ENCODE results near the gene KDM2B. TPM values are rescaled to one million over a fixed set of nuclear protein-coding genes. Genes with fewer than 3 reads are reported as not detected.

The KDM2B gene
- total and polyA plus RNA-seq, 2 experiments from 2014 or later = 59.4 to 161 TPM

GRCh38 chr12:121518656-121519055 lies 62.2 kb downstream of the KDM2B start:
- peaks cover 14% of the 10 kb centered on the region for H3K36me3 ChIP-seq (ENCODE audit: insufficient read depth)
- Mint-ChIP-seq H3K4me1 (peaks cover 23% of the 10 kb centered on the region), H3K4me3 (no peak overlapping the region), H3K27me3 (ENCODE audit: insufficient read depth, low read depth, poor library complexity) (peaks cover 17% of the 10 kb centered on the region), H3K36me3 (ENCODE audit: low read depth) (peaks cover 74% of the 10 kb centered on the region), H3K27ac (no peak overlapping the region), H3K9me3 (peaks cover 9% of the 10 kb centered on the region)
- H3K4me1 ChIP-seq (ENCODE audit: insufficient read depth) = peaks cover 13% of the 10 kb centered on the region
- no peaks in the 10 kb centered on the region for H3K9me2 ChIP-seq (ENCODE audit: insufficient read depth)
- peak overlapping the region; percentile 66 for H3K27ac ChIP-seq (ENCODE audit: low read depth)
- TF ChIP-seq NANOG (IDR thresholded peaks at IDR 0.05; ENCODE audit: borderline replicate concordance) (no peak), CREB1 (CRISPR knock-in tag; IDR thresholded peaks at IDR 0.05; ENCODE audit: low read depth) (no peak), ZNF114 (CRISPR knock-in tag; IDR thresholded peaks at IDR 0.05) (no peak), STAT1 (IDR thresholded peaks at IDR 0.05; ENCODE audit: unreplicated experiment) (no peak)
- DNase-seq (ENCODE audit: low spot score) (no peak), ATAC-seq (no peak)
- H3K27me3 ChIP-seq (ENCODE audit: insufficient read depth) = no peaks in the 10 kb centered on the region
- H2AFZ ChIP-seq = no peak overlapping the region
- peaks cover 18% of the 10 kb centered on the region for H4K20me1 ChIP-seq (replicated peaks; ENCODE audit: insufficient read depth)
- H3K4me3 ChIP-seq = no peak overlapping the region
- H3K4me2 ChIP-seq = no peak overlapping the region
- H3F3A ChIP-seq (replicated peaks; ENCODE audit: low read depth) = peaks cover 15% of the 10 kb centered on the region; the same call in 1 of the 2 replicates
- H3K79me2 ChIP-seq (replicated peaks; ENCODE audit: insufficient read depth) = peaks cover 34% of the 10 kb centered on the region

GRCh38 chr12:121516437-121517011 lies 64.3 kb downstream of the KDM2B start:
- Histone ChIP-seq H3K27me3 (ENCODE audit: insufficient read depth) (no peaks in the 10 kb centered on the region), H3K4me2 (no peak overlapping the region), H3K27ac (ENCODE audit: low read depth) (peak overlapping the region; percentile 90; the same call in 1 of the 2 replicates), H4K20me1 (replicated peaks; ENCODE audit: insufficient read depth) (peaks cover 23% of the 10 kb centered on the region), H2AFZ (no peak overlapping the region), H3K4me3 (no peak overlapping the region), H3K4me1 (ENCODE audit: insufficient read depth) (peaks cover 13% of the 10 kb centered on the region), H3F3A (replicated peaks; ENCODE audit: low read depth) (peaks cover 15% of the 10 kb centered on the region; the same call in 1 of the 2 replicates), H3K9me2 (ENCODE audit: insufficient read depth) (no peaks in the 10 kb centered on the region), H3K79me2 (replicated peaks; ENCODE audit: insufficient read depth) (peaks cover 21% of the 10 kb centered on the region), H3K36me3 (ENCODE audit: insufficient read depth) (peaks cover 17% of the 10 kb centered on the region)
- peaks cover 9% of the 10 kb centered on the region for H3K9me3 Mint-ChIP-seq
- no peak overlapping the region for H3K27ac Mint-ChIP-seq
- H3K4me3 Mint-ChIP-seq = no peak overlapping the region; the same call in 2 of the 3 replicates
- peaks cover 85% of the 10 kb centered on the region for H3K36me3 Mint-ChIP-seq (ENCODE audit: low read depth)
- no peak for DNase-seq (ENCODE audit: low spot score)
- peaks cover 24% of the 10 kb centered on the region for H3K4me1 Mint-ChIP-seq
- ATAC-seq = no peak
- peaks cover 17% of the 10 kb centered on the region for H3K27me3 Mint-ChIP-seq (ENCODE audit: insufficient read depth, low read depth, poor library complexity)
- TF ChIP-seq NANOG (IDR thresholded peaks at IDR 0.05; ENCODE audit: borderline replicate concordance) (no peak), ZNF462 (CRISPR knock-in tag; IDR thresholded peaks at IDR 0.05) (no peak), REST (IDR thresholded peaks at IDR 0.05; ENCODE audit: unreplicated experiment) (no peak), CTCF (conservative IDR thresholded peaks at IDR 0.05; ENCODE audit: low read depth in 2 of 2) (no peak), EZH2phosphoT487 (IDR thresholded peaks at IDR 0.05; ENCODE audit: unreplicated experiment) (no peak), ZNF331 (CRISPR knock-in tag; IDR thresholded peaks at IDR 0.05; ENCODE audit: low read depth) (no peak), STAT1 (IDR thresholded peaks at IDR 0.05; ENCODE audit: unreplicated experiment) (no peak), POLR2AphosphoS5 (IDR thresholded peaks at IDR 0.05; ENCODE audit: low read depth) (no peak)

All from GM23338 (cell line).